Osteocyte (in vitro differentiated cells): ENCODE measurements around the gene ADCYAP1R1. TPM values are rescaled to one million over a fixed set of nuclear protein-coding genes. Genes with fewer than 3 reads are reported as not detected.

ENCODE experiments used
- DNase-seq: peaks from one replicate; pipeline ENCODE4 v3.0.0; 2021; ENCODE audit warnings: mixed read lengths; ENCODE audit not compliant: unreplicated experiment; ENCODE audit errors: extremely low spot score
- H3K27ac Mint-ChIP-seq: one replicate; pipeline ENCODE4 v1.8.0; 2021; ENCODE audit warnings: mild to moderate bottlenecking, mixed read lengths; ENCODE audit not compliant: unreplicated experiment
- H3K27me3 Mint-ChIP-seq: one replicate; pipeline ENCODE4 v1.8.0; 2021; ENCODE audit warnings: mixed read lengths; ENCODE audit not compliant: unreplicated experiment
- H3K36me3 Mint-ChIP-seq: one replicate; pipeline ENCODE4 v1.8.0; 2021; ENCODE audit warnings: mixed read lengths; ENCODE audit not compliant: unreplicated experiment
- H3K4me1 Mint-ChIP-seq: one replicate; pipeline ENCODE4 v1.8.0; 2021; ENCODE audit warnings: mixed read lengths; ENCODE audit not compliant: unreplicated experiment
- H3K4me3 Mint-ChIP-seq: one replicate; pipeline ENCODE4 v1.8.0; 2021; ENCODE audit warnings: mild to moderate bottlenecking, moderate library complexity, mixed read lengths; ENCODE audit not compliant: unreplicated experiment
- H3K9me3 Mint-ChIP-seq: one replicate; pipeline ENCODE4 v1.8.0; 2021; ENCODE audit warnings: mixed read lengths; ENCODE audit not compliant: unreplicated experiment
- CTCF ChIP-seq: fragments of 200-600 bp; sonication (generic); IDR thresholded peaks from 2 replicates; pipeline ENCODE4 v1.5.0; 2021; ENCODE audit warnings: antibody characterized with exemption, mild to moderate bottlenecking, moderate library complexity
- total RNA-seq: library from RNA; stranded (reverse); gene quantifications from 2 replicates; pipeline ENCODE4 v1.2.1, GENCODE V29; 2021

ADCYAP1R1 gene
- total RNA-seq, 1 donor from 2014 or later = not detected

DNA sequence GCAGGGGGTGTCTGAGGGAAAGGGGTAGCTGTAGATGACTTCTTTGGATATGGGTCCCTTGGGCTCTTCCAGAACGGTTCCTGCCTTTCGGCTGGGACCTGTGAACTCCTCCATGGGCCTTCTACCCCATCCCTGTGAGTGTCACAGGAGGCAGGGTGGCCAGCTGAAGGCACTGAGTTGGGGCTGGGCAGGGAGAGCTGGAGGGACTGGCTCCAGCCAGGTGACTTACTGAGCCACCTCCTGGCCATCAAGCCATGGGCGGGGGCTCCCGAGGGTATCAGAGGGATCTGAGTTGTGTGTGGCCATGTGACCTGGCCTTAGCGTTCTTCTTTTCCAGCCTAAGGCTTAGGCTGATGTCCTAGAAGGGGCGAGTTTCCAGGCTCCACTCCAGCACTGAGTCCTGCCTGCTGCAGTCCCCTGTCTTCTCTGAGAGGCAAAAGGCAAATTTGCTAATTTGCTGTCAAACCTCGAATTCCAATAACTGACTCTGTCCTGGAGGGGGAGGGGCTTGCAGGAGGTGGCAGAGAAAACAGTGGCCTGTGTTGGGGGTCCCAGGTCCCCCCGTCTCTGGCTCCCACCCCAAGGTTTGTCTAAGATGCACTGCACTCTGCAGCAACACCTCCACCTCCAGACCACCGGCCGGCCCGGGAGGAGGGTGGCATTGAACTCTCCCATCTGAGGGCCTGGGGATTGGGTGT, 27.2 kb downstream of the ADCYAP1R1 start:
- DNase-seq = no peak
- H3K27me3 Mint-ChIP-seq = peaks cover 21% of the 10 kb centered on the region

GRCh38 chr7:31079824-31080511, 27.9 kb downstream of the ADCYAP1R1 start:
- Mint-ChIP-seq H3K27me3 (peaks cover 19% of the 10 kb centered on the region), H3K4me1 (no peaks in the 10 kb centered on the region), H3K27ac (no peak overlapping the region), H3K36me3 (no peaks in the 10 kb centered on the region), H3K4me3 (no peak overlapping the region), H3K9me3 (no peaks in the 10 kb centered on the region)
- TF ChIP-seq CTCF = no peak
- no peak for DNase-seq

More for the DNA sequence above, 27.2 kb downstream of the ADCYAP1R1 start:
- no peak overlapping the region for H3K27ac Mint-ChIP-seq
- no peaks in the 10 kb centered on the region for H3K9me3 Mint-ChIP-seq
- no peaks in the 10 kb centered on the region for H3K36me3 Mint-ChIP-seq
- no peak overlapping the region for H3K4me3 Mint-ChIP-seq
- H3K4me1 Mint-ChIP-seq = no peaks in the 10 kb centered on the region
- TF ChIP-seq CTCF = no peak

- Mint-ChIP-seq H3K9me3 (no peaks in the 10 kb centered on the region), H3K4me1 (no peaks in the 10 kb centered on the region), H3K27ac (no peak overlapping the region), H3K4me3 (no peak overlapping the region), H3K36me3 (no peaks in the 10 kb centered on the region), H3K27me3 (peaks cover 19% of the 10 kb centered on the region)
- TF ChIP-seq CTCF = no peak
- no peak for DNase-seq
Observed at GRCh38 chr7:31080763-31081162, 28.7 kb downstream of the ADCYAP1R1 start.

- Mint-ChIP-seq H3K4me3 (no peak overlapping the region), H3K27me3 (peaks cover 19% of the 10 kb centered on the region), H3K36me3 (no peaks in the 10 kb centered on the region), H3K4me1 (no peaks in the 10 kb centered on the region), H3K9me3 (no peaks in the 10 kb centered on the region), H3K27ac (no peak overlapping the region)
- no peak for DNase-seq
- no peak for TF ChIP-seq CTCF
Observed at GRCh38 chr7:31082017-31082416, 29.9 kb downstream of the ADCYAP1R1 start.

GRCh38 chr7:31082447-31082846, 30.3 kb downstream of the ADCYAP1R1 start:
- H3K27me3 Mint-ChIP-seq = peaks cover 20% of the 10 kb centered on the region
- no peak for DNase-seq

More at GRCh38 chr7:31082447-31082846, 30.3 kb downstream of the ADCYAP1R1 start:
- Mint-ChIP-seq H3K4me1 (no peaks in the 10 kb centered on the region), H3K27ac (no peak overlapping the region), H3K4me3 (no peak overlapping the region), H3K9me3 (no peaks in the 10 kb centered on the region), H3K36me3 (no peaks in the 10 kb centered on the region)
- TF ChIP-seq CTCF = no peak
